Vagina (tissue), 2 donors: ENCODE data around the gene PARP12.

ENCODE experiments used
- POLR2A ChIP-seq, 2 donors: fragments of 450-650 bp; IDR thresholded peaks; one replicate each; pipeline ENCODE4 v1.6.1; 2017; ENCODE audit warnings: antibody characterized with exemption in 2 of 2, mild to moderate bottlenecking in 2 of 2, moderate library complexity in 2 of 2
- POLR2AphosphoS5 ChIP-seq, 2 donors: sonication (generic); formaldehyde crosslinking; IDR thresholded peaks; one replicate each; pipeline ENCODE4 v1.9.0; 2017; ENCODE audit warnings: antibody characterized with exemption in 2 of 2, mild to moderate bottlenecking in 2 of 2, low read depth in 1 of 2; ENCODE audit not compliant: insufficient read depth in 1 of 2
- TF ChIP-seq, protein P1 (sequence below), 3 experiments: fragments of 450-650 bp in 2 of 3; fragments of 200-600 bp in 1 of 3; sonication (generic) in 1 of 3; IDR thresholded peaks; one replicate each; pipeline ENCODE4 v1.5.1; 2017 to 2019; ENCODE audit warnings: antibody characterized with exemption in 3 of 3, mild to moderate bottlenecking in 2 of 3, moderate library complexity in 2 of 3

GRCh38 chr7:140079121-140079536, 16.4 kb upstream of the PARP12 start:
- TF ChIP-seq, protein P1, sequence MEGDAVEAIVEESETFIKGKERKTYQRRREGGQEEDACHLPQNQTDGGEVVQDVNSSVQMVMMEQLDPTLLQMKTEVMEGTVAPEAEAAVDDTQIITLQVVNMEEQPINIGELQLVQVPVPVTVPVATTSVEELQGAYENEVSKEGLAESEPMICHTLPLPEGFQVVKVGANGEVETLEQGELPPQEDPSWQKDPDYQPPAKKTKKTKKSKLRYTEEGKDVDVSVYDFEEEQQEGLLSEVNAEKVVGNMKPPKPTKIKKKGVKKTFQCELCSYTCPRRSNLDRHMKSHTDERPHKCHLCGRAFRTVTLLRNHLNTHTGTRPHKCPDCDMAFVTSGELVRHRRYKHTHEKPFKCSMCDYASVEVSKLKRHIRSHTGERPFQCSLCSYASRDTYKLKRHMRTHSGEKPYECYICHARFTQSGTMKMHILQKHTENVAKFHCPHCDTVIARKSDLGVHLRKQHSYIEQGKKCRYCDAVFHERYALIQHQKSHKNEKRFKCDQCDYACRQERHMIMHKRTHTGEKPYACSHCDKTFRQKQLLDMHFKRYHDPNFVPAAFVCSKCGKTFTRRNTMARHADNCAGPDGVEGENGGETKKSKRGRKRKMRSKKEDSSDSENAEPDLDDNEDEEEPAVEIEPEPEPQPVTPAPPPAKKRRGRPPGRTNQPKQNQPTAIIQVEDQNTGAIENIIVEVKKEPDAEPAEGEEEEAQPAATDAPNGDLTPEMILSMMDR (IDR thresholded peaks at IDR 0.05) = no peak
- no peak for TF ChIP-seq POLR2A (IDR thresholded peaks at IDR 0.05)
- no peak for TF ChIP-seq POLR2AphosphoS5 (IDR thresholded peaks at IDR 0.05; ENCODE audit: insufficient read depth in 1 of 2, low read depth in 1 of 2)
